NCI-H1417 treated with DMSO at 0.1 percent for 48 hours (cell line): ENCODE data around the gene NABP2.

ENCODE experiments used
- DNase-seq: peaks from one replicate; lab custom pipeline; 2025; lab: John Stamatoyannopoulos, UW

NABP2 gene

GRCh38 chr12:56213878-56214277, 10.3 kb upstream of the NABP2 start:
- DNase-seq, result no peak

DNA sequence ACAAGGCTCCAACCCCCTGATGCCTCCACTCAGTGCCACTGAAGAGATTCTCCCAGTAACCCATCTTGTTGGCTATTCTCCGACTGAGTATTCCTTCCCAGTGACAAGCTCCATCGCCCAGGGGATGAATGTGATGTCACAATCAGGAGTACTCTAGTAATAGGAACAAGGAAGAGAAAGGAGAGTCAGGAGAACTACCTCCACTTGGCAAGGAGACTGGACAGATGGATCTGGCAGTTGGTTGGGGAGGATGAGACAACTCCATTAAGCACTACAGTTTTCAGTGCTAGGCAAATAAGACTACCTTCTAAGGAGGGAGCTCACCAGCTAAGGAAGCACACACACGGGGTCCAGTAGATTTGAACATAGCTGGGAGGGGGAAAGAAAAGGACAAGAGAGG, 7.7 kb upstream of the NABP2 start:
- DNase-seq, result no peak

GRCh38 chr12:56219840-56220239, 4.3 kb upstream of the NABP2 start:
- no peak for DNase-seq

- DNase-seq, result no peak
Measured at GRCh38 chr12:56220611-56221231, 3.4 kb upstream of the NABP2 start.

- no peak for DNase-seq
Measured at GRCh38 chr12:56221232-56221756, 2.8 kb upstream of the NABP2 start.

GRCh38 chr12:56221757-56222530, 2.2 kb upstream of the NABP2 start, which contains the start of gene RNF41:
TSS of gene RNF41 (minus strand) at chr12:56221922. CDS start at chr12:56214047, 7,875 bp downstream.
- DNase-seq, result peak; percentile 92

- DNase-seq, result no peak
Measured at GRCh38 chr12:56222531-56222895, 1.6 kb upstream of the NABP2 start.

DNA sequence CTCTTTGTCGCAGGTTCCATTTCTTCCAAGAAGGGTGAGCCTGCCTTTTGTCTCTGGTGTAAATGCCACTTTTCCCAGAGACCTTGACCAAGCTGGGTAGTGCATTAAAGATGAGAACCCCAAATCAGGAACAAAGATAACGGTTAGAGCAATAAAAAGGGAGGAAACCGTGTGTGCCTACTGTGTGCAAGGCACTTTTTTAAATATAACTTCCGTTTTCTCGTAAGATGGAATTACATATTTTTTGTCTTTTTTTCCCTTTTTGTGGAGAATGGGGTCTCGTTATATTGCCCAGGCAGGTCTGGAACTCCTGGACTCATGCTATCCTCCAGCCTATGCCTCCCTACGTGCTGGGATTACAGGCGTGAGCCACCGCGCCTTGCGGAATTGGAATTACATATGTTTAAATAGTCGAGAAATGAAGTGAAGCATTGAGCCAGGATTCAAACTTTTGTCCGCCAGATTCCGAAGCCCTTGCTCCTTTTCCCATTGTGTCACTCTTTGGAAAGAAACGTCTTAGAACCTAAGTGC, 506 bp upstream of the NABP2 start:
- DNase-seq, result no peak

DNA sequence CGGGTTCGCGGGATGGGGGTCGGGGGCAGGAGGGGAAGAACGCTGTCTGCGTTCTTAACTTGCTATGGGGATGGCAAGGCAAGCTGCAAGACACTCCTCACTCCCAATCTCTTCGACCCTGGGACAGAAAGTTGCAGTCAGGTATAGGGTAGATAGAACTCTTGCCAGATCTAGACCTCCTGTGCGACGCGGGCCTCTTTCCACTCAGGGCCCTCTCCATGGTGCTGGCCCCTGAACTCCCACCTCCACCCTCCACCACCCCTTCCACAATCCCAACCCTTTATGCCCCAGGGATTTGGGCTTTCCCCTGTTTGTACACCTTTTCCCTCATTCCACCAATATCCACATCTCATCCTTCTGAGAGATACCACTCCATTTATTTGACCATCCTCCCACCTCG, 812 bp downstream of the NABP2 start:
- no peak for DNase-seq

DNA sequence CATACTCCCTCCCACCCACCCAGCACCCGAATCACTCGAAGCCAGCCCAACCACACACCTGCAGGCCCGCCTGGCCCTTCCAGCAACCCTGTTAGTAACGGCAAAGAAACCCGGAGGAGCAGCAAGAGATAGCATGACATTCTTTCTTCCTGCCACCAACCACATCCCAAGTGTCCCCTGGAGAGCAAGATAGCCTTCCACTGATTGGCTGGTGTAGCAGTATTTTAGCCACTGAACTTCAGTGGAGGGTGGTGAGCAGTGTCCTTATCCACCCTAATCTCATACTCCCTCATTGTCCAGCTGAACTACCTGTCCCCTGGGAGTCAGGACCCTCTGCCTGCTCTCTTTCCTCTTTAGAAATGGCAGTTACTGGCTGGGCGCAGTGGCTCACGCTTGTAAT, 4.9 kb downstream of the NABP2 start:
- DNase-seq, result no peak

DNA sequence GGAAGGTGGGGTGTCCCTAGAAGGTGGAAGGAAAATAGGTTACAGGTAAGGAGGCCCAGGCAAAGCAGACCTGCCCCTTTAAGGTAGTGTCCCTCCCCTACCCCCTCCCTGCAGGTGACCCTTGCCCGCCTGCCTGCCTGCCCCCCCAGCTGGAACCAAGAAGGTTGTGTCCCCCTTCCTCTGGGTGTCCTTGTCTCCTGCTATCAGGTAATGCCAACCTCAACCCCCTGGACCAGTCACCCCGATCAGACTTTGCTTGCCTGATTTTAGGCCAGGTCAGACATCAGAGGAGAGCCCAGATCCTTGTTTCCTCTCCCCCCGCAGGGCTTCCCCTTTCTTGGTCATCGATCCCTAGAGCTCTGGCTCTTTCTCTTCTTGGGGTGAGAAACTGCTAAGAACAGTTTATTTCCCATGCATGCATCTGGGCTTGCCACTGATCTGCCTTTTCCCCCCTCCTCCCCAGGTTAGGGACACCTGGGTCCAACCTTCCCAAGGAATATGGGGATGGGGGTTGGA, 5.8 kb downstream of the NABP2 start, which contains the start of gene SLC39A5:
Gene SLC39A5, plus strand, starts transcription at position 136 of the 516 bp plus-strand sequence. CDS start 1,224 bp downstream, outside the sequence.
- no peak for DNase-seq

DNA sequence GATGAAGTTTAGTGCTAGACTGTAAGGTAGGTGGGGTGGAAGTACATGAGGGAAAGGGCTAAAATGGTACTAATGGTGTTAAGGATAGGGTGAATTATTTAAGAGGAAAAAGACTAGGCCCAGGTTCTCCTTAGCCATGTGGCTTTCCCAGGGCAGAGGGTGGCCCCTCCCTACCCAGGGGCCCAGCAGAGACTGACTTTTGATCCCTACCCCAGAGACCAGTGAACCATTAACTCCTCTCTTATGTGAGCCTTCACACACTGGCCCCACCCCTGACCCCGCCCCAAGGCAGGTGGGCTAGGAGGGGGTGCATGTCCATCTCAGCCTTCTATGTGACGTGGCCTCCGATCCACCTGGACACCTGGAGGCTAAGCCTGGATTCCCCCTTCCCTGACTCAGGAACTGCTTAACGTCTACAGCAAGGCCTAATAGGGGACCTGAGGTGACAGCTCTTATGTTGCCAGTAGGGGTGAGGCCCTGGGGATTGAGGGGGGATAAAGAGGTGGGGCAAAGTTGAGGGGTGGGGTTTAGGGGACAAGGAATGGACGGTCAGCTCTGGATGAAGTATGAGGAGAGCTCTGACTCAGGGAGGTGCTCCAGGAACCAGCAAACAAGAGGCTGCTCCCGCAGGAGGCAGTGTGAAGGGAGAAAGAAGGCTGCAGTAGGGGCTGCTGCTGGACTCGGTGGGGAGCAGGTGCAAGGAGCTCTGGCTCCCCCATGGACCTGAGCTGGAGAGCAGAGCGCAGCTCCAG, 6.5 kb downstream of the NABP2 start:
- DNase-seq, result no peak

DNA sequence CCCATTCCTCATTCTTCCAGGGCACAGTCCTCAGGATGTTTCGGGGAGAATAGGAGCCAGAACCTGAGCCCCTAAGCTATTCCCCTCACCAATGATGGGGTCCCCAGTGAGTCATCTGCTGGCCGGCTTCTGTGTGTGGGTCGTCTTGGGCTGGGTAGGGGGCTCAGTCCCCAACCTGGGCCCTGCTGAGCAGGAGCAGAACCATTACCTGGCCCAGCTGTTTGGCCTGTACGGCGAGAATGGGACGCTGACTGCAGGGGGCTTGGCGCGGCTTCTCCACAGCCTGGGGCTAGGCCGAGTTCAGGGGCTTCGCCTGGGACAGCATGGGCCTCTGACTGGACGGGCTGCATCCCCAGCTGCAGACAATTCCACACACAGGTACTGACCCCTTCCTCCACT, 7.0 kb downstream of the NABP2 start:
- no peak for DNase-seq

GRCh38 chr12:56234746-56235436, 10.7 kb downstream of the NABP2 start:
- DNase-seq, result no peak

DNA sequence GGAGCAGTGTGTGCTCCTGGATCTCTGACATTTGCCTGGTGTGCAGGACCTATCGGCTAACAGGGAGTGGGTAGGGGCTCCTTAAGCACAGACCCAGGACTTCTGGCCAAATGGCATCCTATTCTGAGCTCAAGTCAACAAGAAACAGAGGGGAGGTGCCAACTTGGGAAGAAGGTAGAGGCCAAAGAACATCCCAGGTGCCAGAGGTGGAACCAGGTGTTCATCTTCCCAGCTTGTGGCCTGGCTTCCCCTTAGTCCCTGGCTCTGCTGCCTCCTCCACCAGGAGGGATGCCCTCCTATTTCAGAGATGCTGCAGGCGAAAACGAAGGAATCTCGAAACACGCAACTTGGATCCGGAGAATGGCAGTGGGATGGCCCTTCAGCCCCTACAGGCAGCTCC, 11.9 kb downstream of the NABP2 start:
- DNase-seq, result no peak

DNA sequence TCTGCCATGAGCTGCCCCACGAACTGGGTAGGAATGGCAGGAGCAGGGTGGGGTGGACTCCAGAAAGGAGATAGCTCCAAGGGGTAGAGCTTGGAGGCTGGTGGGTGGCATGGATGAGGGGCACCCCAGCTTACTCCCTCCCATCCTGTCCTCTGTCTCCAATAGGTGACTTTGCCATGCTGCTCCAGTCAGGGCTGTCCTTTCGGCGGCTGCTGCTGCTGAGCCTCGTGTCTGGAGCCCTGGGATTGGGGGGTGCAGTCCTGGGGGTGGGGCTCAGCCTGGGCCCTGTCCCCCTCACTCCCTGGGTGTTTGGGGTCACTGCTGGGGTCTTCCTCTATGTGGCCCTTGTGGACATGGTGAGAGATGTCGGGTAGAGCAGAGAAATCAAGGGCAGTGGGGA, 12.8 kb downstream of the NABP2 start:
- no peak for DNase-seq

DNA sequence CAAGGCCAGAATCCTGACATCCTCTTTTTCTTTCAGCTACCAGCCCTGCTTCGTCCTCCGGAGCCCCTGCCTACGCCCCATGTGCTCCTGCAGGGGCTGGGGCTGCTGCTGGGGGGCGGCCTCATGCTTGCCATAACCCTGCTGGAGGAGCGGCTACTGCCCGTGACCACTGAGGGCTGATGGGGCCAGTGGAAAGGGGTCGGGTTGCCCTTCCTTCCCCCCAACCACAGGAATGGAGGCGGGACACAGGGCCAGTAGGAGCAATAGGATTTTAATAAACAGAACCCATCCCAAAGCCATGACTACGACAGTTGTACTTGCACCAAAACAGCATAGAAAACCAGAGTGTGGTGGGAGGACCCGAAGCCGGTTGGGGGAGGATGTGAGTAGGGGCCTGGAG, 13.4 kb downstream of the NABP2 start:
- DNase-seq, result no peak

GRCh38 chr12:56241424-56242303, 17.5 kb downstream of the NABP2 start:
- DNase-seq, result no peak

- DNase-seq, result no peak
Measured at GRCh38 chr12:56242986-56243385, 18.8 kb downstream of the NABP2 start.

DNA sequence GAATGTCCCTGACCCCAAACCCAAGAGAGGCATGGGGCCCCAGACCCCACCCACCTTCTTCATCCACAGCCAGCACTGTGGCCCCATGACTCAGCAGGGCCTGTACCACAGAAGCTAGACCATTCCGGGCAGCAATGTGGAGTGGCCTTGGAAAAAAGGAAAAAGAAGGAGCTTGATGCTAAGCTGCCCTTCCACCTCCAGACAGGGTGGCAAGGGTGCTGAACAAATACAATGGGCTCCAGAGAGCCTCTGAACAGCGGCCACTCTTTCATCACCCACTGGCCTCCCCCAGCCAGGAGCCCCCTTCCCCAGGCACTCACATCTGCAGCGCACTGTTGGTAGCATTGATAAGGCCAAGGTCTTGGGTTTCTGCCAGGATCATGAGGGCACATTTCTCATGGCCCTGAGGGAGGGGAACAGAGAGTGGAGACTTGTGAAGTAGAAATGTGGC, 19.6 kb downstream of the NABP2 start:
- no peak for DNase-seq
